Chondrocyte (in vitro differentiated cells): ENCODE measurements around the gene CYP4F2. TPM values are rescaled to one million over a fixed set of nuclear protein-coding genes. Genes with fewer than 3 reads are reported as not detected.
"Not testable (repeated sequence)": the region's sequence is repeated elsewhere in the genome, so short reads cannot be mapped to it uniquely, and the experiment has no call there.

Experiments
- DNase-seq: peaks from one replicate; pipeline ENCODE4 v3.0.0; 2021; ENCODE audit warnings: mixed read lengths, low spot score
- H3K27ac Mint-ChIP-seq: one replicate; pipeline ENCODE4 v1.8.0; 2021; ENCODE audit warnings: mild to moderate bottlenecking, moderate library complexity, mixed read lengths; ENCODE audit not compliant: unreplicated experiment
- H3K27me3 Mint-ChIP-seq: 2 replicates; pipeline ENCODE4 v1.8.0; 2021; ENCODE audit warnings: low read depth, mixed read lengths
- H3K36me3 Mint-ChIP-seq: 2 replicates; pipeline ENCODE4 v1.8.0; 2021; ENCODE audit warnings: low read depth, mixed read lengths
- H3K4me1 Mint-ChIP-seq: 2 replicates; pipeline ENCODE4 v1.8.0; 2021; ENCODE audit warnings: low read depth, mild to moderate bottlenecking, mixed read lengths
- H3K4me3 Mint-ChIP-seq: one replicate; pipeline ENCODE4 v1.8.0; 2021; ENCODE audit warnings: mild to moderate bottlenecking, moderate library complexity, mixed read lengths; ENCODE audit not compliant: unreplicated experiment
- H3K9me3 Mint-ChIP-seq: 2 replicates; pipeline ENCODE4 v1.8.0; 2021; ENCODE audit warnings: low read depth, mixed read lengths
- total RNA-seq: library from RNA; stranded (reverse); gene quantifications from 3 replicates; pipeline ENCODE4 v1.2.1, GENCODE V29; 2021
- TF ChIP-seq, protein P1 (sequence below): fragments of 200-600 bp; sonication (generic); IDR thresholded peaks from 2 replicates; pipeline ENCODE4 v1.5.0; 2021; ENCODE audit warnings: antibody characterized with exemption, mild to moderate bottlenecking, moderate library complexity

Gene CYP4F2
- total RNA-seq, 1 donor from 2014 or later, result not detected

GRCh38 chr19:15900504-15900903 is 2.6 kb upstream of the CYP4F2 start:
- Mint-ChIP-seq H3K27ac (no peak overlapping the region), H3K4me1 (no peaks in the 10 kb centered on the region), H3K27me3 (no peaks in the 10 kb centered on the region), H3K9me3 (peaks cover 42% of the 10 kb centered on the region), H3K4me3 (no peak overlapping the region), H3K36me3 (no peaks in the 10 kb centered on the region)
- TF ChIP-seq, protein P1, sequence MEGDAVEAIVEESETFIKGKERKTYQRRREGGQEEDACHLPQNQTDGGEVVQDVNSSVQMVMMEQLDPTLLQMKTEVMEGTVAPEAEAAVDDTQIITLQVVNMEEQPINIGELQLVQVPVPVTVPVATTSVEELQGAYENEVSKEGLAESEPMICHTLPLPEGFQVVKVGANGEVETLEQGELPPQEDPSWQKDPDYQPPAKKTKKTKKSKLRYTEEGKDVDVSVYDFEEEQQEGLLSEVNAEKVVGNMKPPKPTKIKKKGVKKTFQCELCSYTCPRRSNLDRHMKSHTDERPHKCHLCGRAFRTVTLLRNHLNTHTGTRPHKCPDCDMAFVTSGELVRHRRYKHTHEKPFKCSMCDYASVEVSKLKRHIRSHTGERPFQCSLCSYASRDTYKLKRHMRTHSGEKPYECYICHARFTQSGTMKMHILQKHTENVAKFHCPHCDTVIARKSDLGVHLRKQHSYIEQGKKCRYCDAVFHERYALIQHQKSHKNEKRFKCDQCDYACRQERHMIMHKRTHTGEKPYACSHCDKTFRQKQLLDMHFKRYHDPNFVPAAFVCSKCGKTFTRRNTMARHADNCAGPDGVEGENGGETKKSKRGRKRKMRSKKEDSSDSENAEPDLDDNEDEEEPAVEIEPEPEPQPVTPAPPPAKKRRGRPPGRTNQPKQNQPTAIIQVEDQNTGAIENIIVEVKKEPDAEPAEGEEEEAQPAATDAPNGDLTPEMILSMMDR, result no peak
- DNase-seq, result no peak

DNA sequence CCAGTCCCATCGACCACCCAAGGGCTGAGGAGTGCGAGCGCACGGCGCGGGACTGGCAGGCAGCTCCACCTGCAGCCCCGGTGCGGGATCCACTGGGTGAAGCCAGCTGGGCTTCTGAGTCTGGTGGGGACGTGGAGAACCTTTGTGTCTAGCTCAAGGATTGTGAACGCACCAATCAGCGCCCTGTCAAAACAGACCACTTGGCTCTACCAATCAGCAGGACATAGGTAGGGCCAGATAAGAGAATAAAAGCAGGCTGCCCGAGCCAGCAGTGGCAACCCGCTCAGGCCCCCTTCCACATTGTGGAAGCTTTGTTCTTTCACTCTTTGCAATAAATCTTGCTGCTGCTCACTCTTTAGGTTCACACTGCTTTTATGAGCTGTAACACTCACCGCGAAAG is 2.2 kb upstream of the CYP4F2 start:
- H3K4me1 Mint-ChIP-seq, H3K27ac Mint-ChIP-seq, H3K4me3 Mint-ChIP-seq, H3K36me3 Mint-ChIP-seq, H3K27me3 Mint-ChIP-seq, DNase-seq: not testable (repeated sequence)
- peaks cover 43% of the 10 kb centered on the region for H3K9me3 Mint-ChIP-seq

- not testable (repeated sequence) for H3K4me1 Mint-ChIP-seq, H3K4me3 Mint-ChIP-seq, H3K36me3 Mint-ChIP-seq, DNase-seq, H3K27me3 Mint-ChIP-seq, H3K27ac Mint-ChIP-seq
- H3K9me3 Mint-ChIP-seq, result peaks cover 39% of the 10 kb centered on the region
Measured at GRCh38 chr19:15899561-15899960, 1.7 kb upstream of the CYP4F2 start.

GRCh38 chr19:15897026-15897737 is 692 bp downstream of the CYP4F2 start:
- Mint-ChIP-seq H3K9me3 (peaks cover 24% of the 10 kb centered on the region), H3K27me3 (no peaks in the 10 kb centered on the region), H3K4me1 (no peaks in the 10 kb centered on the region), H3K27ac (no peak overlapping the region), H3K4me3 (no peak overlapping the region), H3K36me3 (no peaks in the 10 kb centered on the region)
- no peak for DNase-seq
- TF ChIP-seq, protein P1, result no peak

DNA sequence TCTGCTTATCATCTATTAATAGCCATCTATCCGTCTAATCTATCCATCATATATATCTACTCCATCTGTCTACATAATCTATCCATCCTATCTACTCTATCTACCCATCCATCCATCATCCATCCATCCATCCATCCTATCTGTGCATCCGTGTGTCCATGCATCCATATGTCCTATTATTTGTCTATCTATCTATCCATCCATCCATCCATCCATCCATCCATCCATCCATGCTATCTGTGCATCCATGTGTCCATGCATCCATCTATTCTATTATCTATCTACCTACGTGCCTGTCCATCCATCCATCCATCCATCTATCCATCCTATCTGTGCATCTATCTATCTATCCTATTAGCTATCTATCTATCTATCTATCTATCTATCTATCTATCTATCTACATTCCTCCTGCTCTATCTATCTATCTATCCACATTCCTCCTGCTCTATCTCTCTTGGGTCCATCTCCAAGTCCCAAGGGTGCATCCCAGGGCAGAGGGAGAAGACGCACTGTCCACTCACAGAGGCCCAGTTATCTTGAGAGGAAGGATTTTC is 1.9 kb downstream of the CYP4F2 start:
- Mint-ChIP-seq H3K9me3 (peaks cover 24% of the 10 kb centered on the region), H3K27me3 (no peaks in the 10 kb centered on the region), H3K27ac (no peak overlapping the region), H3K4me1 (no peaks in the 10 kb centered on the region), H3K4me3 (no peak overlapping the region), H3K36me3 (no peaks in the 10 kb centered on the region)
- TF ChIP-seq, protein P1, result no peak
- no peak for DNase-seq

GRCh38 chr19:15894359-15894758 is 3.5 kb downstream of the CYP4F2 start:
- H3K27me3 Mint-ChIP-seq, result no peaks in the 10 kb centered on the region
- H3K4me3 Mint-ChIP-seq, result no peak overlapping the region
- DNase-seq, result no peak
- no peaks in the 10 kb centered on the region for H3K36me3 Mint-ChIP-seq
- no peak overlapping the region for H3K27ac Mint-ChIP-seq
- TF ChIP-seq, protein P1, result no peak
- no peaks in the 10 kb centered on the region for H3K4me1 Mint-ChIP-seq
- peaks cover 19% of the 10 kb centered on the region for H3K9me3 Mint-ChIP-seq
